Ishikawa (cell line): Measurements from ENCODE around the gene DCLK1.

Source experiments
- CREB1 ChIP-seq: IDR thresholded peaks from 2 replicates; pipeline ENCODE4 v1.6.1; 2012; ENCODE audit warnings: low read depth
- EP300 ChIP-seq: IDR thresholded peaks from 2 replicates; pipeline ENCODE4 v1.6.1; 2012; ENCODE audit warnings: borderline replicate concordance
- TCF12 ChIP-seq: IDR thresholded peaks from 2 replicates; pipeline ENCODE4 v1.6.1; 2012; ENCODE audit warnings: low read depth
- TEAD4 ChIP-seq: IDR thresholded peaks from 2 replicates; pipeline ENCODE4 v1.6.1; 2012
- TF ChIP-seq, protein P1 (sequence below): IDR thresholded peaks from 2 replicates; pipeline ENCODE4 v1.6.1; 2012

DNA sequence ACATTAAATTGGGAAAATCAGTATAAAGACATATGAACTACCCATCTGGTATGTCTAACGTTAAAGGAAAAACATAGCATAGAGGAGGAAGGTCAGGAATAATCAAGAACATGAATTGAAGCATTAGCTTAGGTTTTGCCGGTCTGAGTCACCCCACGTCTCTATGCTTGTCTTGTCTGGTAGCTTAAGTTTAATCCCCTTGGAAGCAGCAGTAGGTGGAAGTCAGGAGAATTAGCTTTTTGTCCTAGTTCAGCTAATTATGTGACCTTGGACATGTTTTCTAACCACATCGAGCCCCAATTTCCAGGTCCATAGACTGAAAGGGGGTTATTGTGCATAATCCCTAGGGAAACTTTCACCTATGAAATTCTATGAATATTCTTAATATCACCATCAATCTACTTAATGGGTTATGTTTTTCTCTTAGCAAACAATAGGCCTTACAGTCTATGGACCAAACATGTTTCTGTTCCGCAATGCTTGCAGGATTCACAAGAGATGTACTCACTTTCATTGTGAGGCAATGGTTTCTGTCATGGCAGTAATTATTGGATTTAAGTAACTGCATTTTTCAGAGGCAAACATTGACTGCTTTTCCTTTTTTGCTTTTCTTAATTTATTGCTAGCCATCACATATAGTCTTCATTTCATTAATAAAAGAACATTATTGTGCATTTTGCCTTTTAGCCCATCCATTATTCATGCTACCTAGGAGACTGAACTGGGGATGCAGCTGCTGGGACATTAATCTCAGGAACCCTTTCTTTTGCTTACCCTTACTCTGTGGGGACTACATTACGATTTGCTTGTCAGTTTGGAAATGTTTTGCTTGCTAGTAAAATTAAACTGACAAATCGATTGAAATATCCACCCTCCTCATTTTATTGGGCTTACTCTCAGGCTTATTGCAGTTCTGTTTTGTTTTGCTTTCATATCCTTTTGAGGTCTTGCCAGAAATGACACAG lies 349.9 kb downstream of the DCLK1 start:
- TF ChIP-seq EP300 (no peak), CREB1 (no peak), TCF12 (no peak), TEAD4 (no peak)
- TF ChIP-seq, protein P1, sequence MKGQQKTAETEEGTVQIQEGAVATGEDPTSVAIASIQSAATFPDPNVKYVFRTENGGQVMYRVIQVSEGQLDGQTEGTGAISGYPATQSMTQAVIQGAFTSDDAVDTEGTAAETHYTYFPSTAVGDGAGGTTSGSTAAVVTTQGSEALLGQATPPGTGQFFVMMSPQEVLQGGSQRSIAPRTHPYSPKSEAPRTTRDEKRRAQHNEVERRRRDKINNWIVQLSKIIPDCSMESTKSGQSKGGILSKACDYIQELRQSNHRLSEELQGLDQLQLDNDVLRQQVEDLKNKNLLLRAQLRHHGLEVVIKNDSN = no peak
